ENCODE measurements around the gene DAGLB. TPM values are rescaled to one million over a fixed set of nuclear protein-coding genes. Genes with fewer than 3 reads are reported as not detected.

The DAGLB gene
- total RNA-seq, 1 experiment from 2014 or later: 23.4 TPM

GRCh38 chr7:6448943-6449543 is 1.3 kb upstream of the DAGLB start:
- H3K27me3 ChIP-seq (replicated peaks): no peaks in the 10 kb centered on the region
- peak overlapping the region; percentile 88 for H3K27ac ChIP-seq
- peaks cover 22% of the 10 kb centered on the region for H3K36me3 ChIP-seq
- peaks cover 49% of the 10 kb centered on the region for H3K4me1 ChIP-seq (replicated peaks)
- DNase-seq (ENCODE audit: low read depth in 1 of 2, low spot score in 2 of 2): no peak
- no peak overlapping the region for H3K4me3 ChIP-seq
- H3K9me3 ChIP-seq (replicated peaks): no peaks in the 10 kb centered on the region

DNA sequence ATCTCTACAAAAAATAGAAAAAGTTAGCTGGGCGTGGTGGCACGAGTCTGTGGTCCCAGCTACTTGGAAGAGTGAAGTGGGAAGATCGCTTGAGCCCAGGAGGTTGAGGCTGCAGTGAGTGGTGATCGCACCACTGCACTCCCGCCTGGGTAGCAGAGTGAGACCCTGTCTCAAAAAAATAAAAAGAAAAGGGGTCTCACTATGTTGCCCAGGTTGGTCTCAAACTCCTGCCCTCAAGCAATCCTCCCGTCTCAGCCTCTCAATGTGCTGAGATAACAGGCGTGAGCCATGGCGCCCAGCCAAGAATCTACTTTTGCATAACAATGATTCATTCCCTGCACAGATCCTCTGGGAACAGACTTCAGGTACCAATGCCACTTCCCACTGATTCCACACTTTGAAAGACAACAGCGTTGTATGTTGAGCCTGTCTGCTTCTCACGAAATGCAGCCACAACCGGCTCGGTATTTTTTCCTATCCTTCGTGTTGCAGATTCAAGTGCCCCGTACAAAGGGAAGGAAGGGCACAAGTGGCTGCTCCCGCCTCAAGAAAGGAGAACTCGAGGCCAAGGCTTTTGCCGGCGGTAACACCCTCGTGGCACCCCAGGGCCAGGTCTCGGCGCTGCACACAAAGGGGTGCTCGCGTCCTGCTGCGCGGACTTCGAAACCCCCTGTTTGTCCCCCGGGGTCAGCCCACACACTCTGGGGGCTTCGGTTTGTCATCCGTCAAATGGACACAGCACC is 745 bp downstream of the DAGLB start:
- H3K4me1 ChIP-seq (replicated peaks): peaks cover 53% of the 10 kb centered on the region
- H3K9me3 ChIP-seq (replicated peaks): no peaks in the 10 kb centered on the region
- peak; percentile 82 to 90 for DNase-seq (ENCODE audit: low read depth in 1 of 2, low spot score in 2 of 2)
- peaks cover 30% of the 10 kb centered on the region for H3K36me3 ChIP-seq
- no peaks in the 10 kb centered on the region for H3K27me3 ChIP-seq (replicated peaks)
- peak overlapping the region; percentile 88 for H3K27ac ChIP-seq
- peak overlapping the region; percentile 79 for H3K4me3 ChIP-seq

DNA sequence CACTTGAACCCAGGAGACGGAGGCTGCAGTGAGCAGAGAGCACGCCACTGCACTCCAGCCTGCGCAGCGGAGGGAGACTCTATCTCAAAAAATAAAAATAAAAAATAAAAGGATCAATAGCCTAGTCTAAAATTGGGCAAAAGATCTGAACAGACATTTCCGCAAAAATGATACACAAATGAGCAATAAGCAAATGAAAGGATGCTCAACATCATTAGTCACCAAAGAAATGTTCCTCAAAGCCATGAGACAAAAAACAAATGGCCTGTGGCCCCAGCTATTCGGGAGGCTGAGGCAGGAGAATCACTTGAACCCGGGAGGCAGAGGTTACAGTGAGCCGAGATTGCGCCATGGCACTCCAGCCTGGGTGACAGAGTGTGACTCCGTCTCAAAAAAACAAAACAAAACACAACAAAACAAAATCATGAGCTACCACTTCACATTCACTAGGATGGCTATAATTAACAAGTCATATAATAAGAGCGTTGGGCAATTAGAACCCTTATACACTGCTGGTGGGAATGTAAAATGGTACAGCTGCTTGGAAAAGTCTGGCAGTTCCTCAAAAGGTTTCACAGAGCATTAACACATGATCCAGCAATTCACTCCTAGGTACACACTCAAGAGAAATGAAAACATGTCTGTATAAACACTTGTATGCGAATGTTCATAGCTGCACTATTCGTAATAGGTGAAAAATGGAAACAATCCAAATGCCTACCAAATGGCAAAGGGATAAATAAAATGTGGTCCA is 3.1 kb downstream of the DAGLB start:
- Histone ChIP-seq H3K9me3 (replicated peaks) (no peaks in the 10 kb centered on the region), H3K27ac (peak overlapping the region; percentile 100), H3K4me1 (replicated peaks) (peaks cover 59% of the 10 kb centered on the region), H3K36me3 (peaks cover 36% of the 10 kb centered on the region), H3K27me3 (replicated peaks) (no peaks in the 10 kb centered on the region), H3K4me3 (no peak overlapping the region)
- DNase-seq (ENCODE audit: low read depth in 1 of 2, low spot score in 2 of 2): peak in 1 of 2 experiments; percentile 74

DNA sequence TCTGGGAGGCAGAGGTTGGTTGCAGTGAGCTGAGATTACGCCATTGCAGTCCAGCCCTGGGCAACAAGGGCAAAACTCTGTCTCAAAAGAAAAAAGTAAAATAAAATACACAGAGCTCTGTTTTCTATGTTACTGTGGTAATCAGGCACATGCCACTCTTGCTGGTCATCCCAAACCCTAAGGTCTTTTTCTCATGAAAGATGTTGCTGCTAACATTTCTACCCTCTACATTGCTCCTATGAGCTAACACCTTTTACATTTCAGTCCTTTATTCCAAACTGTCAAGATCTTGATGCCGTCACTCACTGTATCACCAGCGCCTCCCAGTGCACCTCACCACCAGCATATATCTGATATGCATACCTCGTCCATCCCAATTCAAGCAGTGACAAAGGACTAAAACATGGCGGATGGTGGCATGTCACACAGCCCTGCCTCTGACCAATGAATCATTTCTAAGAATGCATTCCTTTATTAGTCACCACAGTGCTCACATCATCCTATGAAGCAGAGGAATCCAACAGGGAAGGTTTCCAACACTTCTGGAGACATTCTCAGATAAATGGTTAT is 4.3 kb downstream of the DAGLB start:
- no peaks in the 10 kb centered on the region for H3K27me3 ChIP-seq (replicated peaks)
- no peaks in the 10 kb centered on the region for H3K9me3 ChIP-seq (replicated peaks)
- no peak overlapping the region for H3K4me3 ChIP-seq
- peaks cover 51% of the 10 kb centered on the region for H3K4me1 ChIP-seq (replicated peaks)
- peak; percentile 88 to 95 for DNase-seq (ENCODE audit: low read depth in 1 of 2, low spot score in 2 of 2)
- H3K27ac ChIP-seq: peak overlapping the region; percentile 100
- peaks cover 40% of the 10 kb centered on the region for H3K36me3 ChIP-seq

GRCh38 chr7:6442114-6442513 is 5.6 kb downstream of the DAGLB start:
- Histone ChIP-seq H3K27me3 (replicated peaks) (no peaks in the 10 kb centered on the region), H3K4me1 (replicated peaks) (peaks cover 53% of the 10 kb centered on the region), H3K9me3 (replicated peaks) (no peaks in the 10 kb centered on the region), H3K36me3 (peaks cover 42% of the 10 kb centered on the region), H3K4me3 (no peak overlapping the region), H3K27ac (peak overlapping the region; percentile 100)
- peak; percentile 66 to 83 for DNase-seq (ENCODE audit: low read depth in 1 of 2, low spot score in 2 of 2)

- H3K9me3 ChIP-seq (replicated peaks): no peaks in the 10 kb centered on the region
- peaks cover 45% of the 10 kb centered on the region for H3K36me3 ChIP-seq
- DNase-seq (ENCODE audit: low read depth in 1 of 2, low spot score in 2 of 2): no peak
- no peak overlapping the region for H3K27ac ChIP-seq
- H3K27me3 ChIP-seq (replicated peaks): no peaks in the 10 kb centered on the region
- peaks cover 49% of the 10 kb centered on the region for H3K4me1 ChIP-seq (replicated peaks)
- H3K4me3 ChIP-seq: no peak overlapping the region
These were observed 7.4 kb downstream of the DAGLB start for GRCh38 chr7:6440381-6440780.

DNA sequence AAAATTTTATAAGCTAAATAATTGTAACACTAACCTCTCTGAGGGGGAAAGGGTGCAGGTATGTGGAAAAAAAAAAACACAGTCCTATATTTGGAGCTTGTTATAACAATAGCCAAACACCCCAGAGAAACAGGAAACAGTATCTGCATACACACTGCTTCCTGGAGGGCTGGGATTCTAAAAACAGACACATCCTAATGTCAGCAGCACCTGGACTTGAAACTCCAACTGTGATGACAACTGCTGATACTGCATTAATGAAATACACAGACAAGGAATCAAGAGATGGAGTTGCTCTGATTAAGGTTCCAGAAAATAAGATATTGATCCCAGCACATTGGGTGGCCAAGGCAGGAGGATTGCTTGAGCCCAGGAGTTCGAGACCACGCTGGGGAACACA is 9.3 kb downstream of the DAGLB start:
- Histone ChIP-seq H3K27me3 (replicated peaks) (no peaks in the 10 kb centered on the region), H3K36me3 (peaks cover 53% of the 10 kb centered on the region), H3K27ac (no peak overlapping the region), H3K9me3 (replicated peaks) (no peaks in the 10 kb centered on the region), H3K4me1 (replicated peaks) (peaks cover 29% of the 10 kb centered on the region), H3K4me3 (no peak overlapping the region)
- no peak for DNase-seq (ENCODE audit: low read depth in 1 of 2, low spot score in 2 of 2)

DNA sequence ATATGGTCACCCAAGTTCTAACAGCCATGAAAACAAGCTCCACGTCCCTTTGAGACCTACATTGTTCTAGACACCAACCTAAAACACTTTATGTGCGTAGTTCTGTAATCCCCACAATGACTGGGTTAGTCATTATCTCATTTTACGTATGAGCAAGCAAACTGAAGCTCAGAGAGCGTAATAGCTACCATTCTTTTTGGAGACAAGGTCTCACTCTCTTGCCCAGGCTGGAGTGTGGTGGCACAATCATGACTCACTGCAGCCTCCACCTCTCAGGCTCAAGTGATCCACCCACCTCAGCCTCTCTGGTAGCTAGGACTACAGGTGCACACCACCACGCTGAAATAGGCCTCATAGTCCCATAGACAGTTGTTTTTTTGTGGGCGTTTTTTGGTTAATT is 10.5 kb downstream of the DAGLB start:
- H3K9me3 ChIP-seq (replicated peaks): no peaks in the 10 kb centered on the region
- peaks cover 17% of the 10 kb centered on the region for H3K4me1 ChIP-seq (replicated peaks)
- H3K36me3 ChIP-seq: peaks cover 55% of the 10 kb centered on the region
- no peak overlapping the region for H3K27ac ChIP-seq
- no peaks in the 10 kb centered on the region for H3K27me3 ChIP-seq (replicated peaks)
- no peak for DNase-seq (ENCODE audit: low read depth in 1 of 2, low spot score in 2 of 2)
- H3K4me3 ChIP-seq: no peak overlapping the region

DNA sequence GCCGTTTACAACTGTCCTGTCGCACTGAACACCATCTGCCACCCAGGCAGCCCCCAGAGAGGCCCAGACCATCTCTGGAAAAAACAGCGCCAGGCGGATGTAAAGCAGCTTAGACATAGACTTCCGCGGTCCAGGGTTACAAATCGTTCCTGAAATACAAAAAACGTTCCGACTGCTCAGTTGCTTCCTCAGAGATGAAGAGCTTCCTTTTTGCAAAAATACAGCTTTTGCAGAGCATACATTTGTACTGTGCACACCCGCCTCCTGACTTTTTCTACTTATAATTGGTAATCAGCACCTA is 11.4 kb downstream of the DAGLB start:
- H3K27me3 ChIP-seq (replicated peaks): no peaks in the 10 kb centered on the region
- H3K36me3 ChIP-seq: peaks cover 57% of the 10 kb centered on the region
- H3K4me3 ChIP-seq: no peak overlapping the region
- peaks cover 9% of the 10 kb centered on the region; the same call in 1 of the 2 replicates for H3K4me1 ChIP-seq (replicated peaks)
- H3K27ac ChIP-seq: no peak overlapping the region
- no peak for DNase-seq (ENCODE audit: low read depth in 1 of 2, low spot score in 2 of 2)
- H3K9me3 ChIP-seq (replicated peaks): no peaks in the 10 kb centered on the region

DNA sequence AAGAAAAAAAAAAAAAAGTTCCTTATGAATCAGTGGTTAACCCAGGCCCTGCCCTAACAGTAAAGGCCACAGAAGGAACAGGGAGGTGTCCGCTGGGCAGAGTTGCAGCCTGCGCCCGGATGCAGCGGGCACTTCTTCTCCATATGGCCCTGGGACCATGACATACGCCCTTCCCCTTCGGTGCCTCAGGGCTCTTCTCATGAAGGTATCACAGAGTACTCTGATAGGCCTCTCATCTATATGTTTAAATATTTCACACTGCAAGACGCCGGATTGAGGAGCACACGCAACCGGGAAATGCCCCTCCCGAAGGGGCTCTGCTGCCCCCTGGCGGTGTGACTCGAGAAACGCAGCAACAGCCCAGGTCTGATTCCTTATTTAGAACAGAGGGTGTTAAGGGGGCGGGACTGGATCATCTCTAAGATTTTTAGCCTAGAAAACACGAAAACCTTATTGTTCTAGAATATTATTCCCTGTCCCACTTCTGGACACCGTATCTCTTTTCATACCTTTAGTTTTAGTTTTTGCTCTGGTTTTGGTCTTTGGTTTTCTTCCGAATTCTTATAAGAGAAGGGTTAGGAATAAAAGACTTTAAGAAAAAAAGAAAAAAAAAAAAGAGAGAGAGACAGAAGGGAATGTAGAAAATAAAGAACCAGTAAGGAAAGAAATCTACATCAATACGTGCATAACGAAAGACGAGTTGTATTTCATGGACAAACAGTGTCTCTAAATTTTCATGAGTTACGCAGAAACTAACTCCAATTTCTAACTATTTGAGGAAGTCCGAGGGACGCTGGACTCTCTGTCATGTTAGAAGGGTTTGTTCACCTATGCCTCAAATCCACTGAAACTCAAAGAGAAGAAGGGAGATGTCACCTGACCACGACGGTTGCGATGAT is 12.0 kb downstream of the DAGLB start:
- peaks cover 9% of the 10 kb centered on the region; the same call in 1 of the 2 replicates for H3K4me1 ChIP-seq (replicated peaks)
- peak; percentile 80 to 86 for DNase-seq (ENCODE audit: low read depth in 1 of 2, low spot score in 2 of 2)
- H3K4me3 ChIP-seq: no peak overlapping the region
- no peaks in the 10 kb centered on the region for H3K9me3 ChIP-seq (replicated peaks)
- H3K27ac ChIP-seq: no peak overlapping the region
- no peaks in the 10 kb centered on the region for H3K27me3 ChIP-seq (replicated peaks)
- H3K36me3 ChIP-seq: peaks cover 63% of the 10 kb centered on the region

- H3K27ac ChIP-seq: no peak overlapping the region
- H3K9me3 ChIP-seq (replicated peaks): no peaks in the 10 kb centered on the region
- DNase-seq (ENCODE audit: low read depth in 1 of 2, low spot score in 2 of 2): no peak
- H3K4me3 ChIP-seq: no peak overlapping the region
- peaks cover 68% of the 10 kb centered on the region for H3K36me3 ChIP-seq
- no peaks in the 10 kb centered on the region for H3K27me3 ChIP-seq (replicated peaks)
- H3K4me1 ChIP-seq (replicated peaks): peaks cover 9% of the 10 kb centered on the region; the same call in 1 of the 2 replicates
These were observed 13.8 kb downstream of the DAGLB start for GRCh38 chr7:6433784-6434615.

DNA sequence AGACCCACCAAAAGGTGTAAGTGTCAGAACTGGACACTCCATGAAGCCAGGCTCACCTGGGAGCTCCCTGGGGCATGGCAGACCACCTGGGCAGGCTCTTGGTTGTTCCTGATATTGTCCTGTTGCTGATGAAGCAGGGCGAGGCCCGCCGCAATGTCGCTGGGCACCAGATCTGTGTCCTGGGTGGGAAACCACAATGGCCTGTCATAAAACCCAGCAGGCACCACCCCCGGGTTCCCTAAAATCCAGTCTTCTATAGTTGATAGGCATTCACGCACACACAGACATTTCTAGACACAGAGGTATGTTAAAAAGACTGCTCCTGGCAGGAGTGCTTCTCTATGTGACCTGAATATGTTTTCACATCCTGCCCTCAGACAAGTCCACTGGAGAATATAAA is 15.0 kb downstream of the DAGLB start:
- Histone ChIP-seq H3K4me1 (replicated peaks) (peaks cover 9% of the 10 kb centered on the region; the same call in 1 of the 2 replicates), H3K36me3 (peaks cover 76% of the 10 kb centered on the region), H3K27ac (no peak overlapping the region), H3K27me3 (replicated peaks) (no peaks in the 10 kb centered on the region), H3K4me3 (no peak overlapping the region), H3K9me3 (replicated peaks) (no peaks in the 10 kb centered on the region)
- DNase-seq (ENCODE audit: low read depth in 1 of 2, low spot score in 2 of 2): no peak

Data from SJSA1 (cell line).